GM12891 (cell line): ENCODE results near the gene SHFL.

Experiments
- DNase-seq: peaks from one replicate; pipeline ENCODE4 v3.0.0; 2011; ENCODE audit warnings: low spot score; ENCODE audit not compliant: insufficient read length
- FAIRE-seq: peaks from 2 replicates; lab custom pipeline; 2011; peaks lifted over from hg19 to GRCh38; lab: Jason Lieb, UNC
- PAX5 ChIP-seq: IDR thresholded peaks from 2 replicates; pipeline ENCODE4 v1.6.1; 2011; ENCODE audit warnings: low read length, moderate library complexity, mild to moderate bottlenecking; ENCODE audit not compliant: insufficient read depth, severe bottlenecking
- POLR2A ChIP-seq: IDR thresholded peaks from 2 replicates; pipeline ENCODE4 v1.6.1; 2011; ENCODE audit warnings: low read depth, low read length, control low read depth
- POLR2AphosphoS5 ChIP-seq: IDR thresholded peaks from 2 replicates; pipeline ENCODE4 v1.6.1; 2011; ENCODE audit warnings: low read depth, low read length, control low read depth
- POU2F2 ChIP-seq: IDR thresholded peaks from 2 replicates; pipeline ENCODE4 v1.6.1; 2011; ENCODE audit warnings: low read depth, mild to moderate bottlenecking, control low read depth, low read length, moderate library complexity
- SPI1 ChIP-seq: IDR thresholded peaks from 2 replicates; pipeline ENCODE4 v1.6.1; 2011; ENCODE audit warnings: low read depth, low read length, control low read depth
- TAF1 ChIP-seq: IDR thresholded peaks from 2 replicates; pipeline ENCODE4 v1.6.1; 2011; ENCODE audit warnings: low read depth, low read length, control low read depth

The SHFL gene

GRCh38 chr19:10120538-10121189, 34.5 kb downstream of the SHFL start:
- DNase-seq (no peak), FAIRE-seq (no peak)
- TF ChIP-seq TAF1 (no peak), POU2F2 (no peak), POLR2AphosphoS5 (no peak), SPI1 (no peak)

- FAIRE-seq, result no peak
- DNase-seq, result no peak
- TF ChIP-seq TAF1, result no peak
- no peak for TF ChIP-seq POLR2AphosphoS5
- TF ChIP-seq SPI1, result no peak
These were observed 35.9 kb downstream of the SHFL start for GRCh38 chr19:10122045-10122444.

GRCh38 chr19:10124429-10124828, 38.3 kb downstream of the SHFL start:
- no peak for DNase-seq
- no peak for FAIRE-seq
- TF ChIP-seq SPI1 (no peak), POLR2A (no peak), TAF1 (no peak)

GRCh38 chr19:10126213-10126639, 40.1 kb downstream of the SHFL start:
- TF ChIP-seq POU2F2 (no peak), SPI1 (0 out of 2 replicates have a peak, but pooled peaks have one; percentile 1)
- no peak for DNase-seq
- FAIRE-seq, result no peak

- no peak for TF ChIP-seq SPI1
- no peak for TF ChIP-seq POU2F2
- TF ChIP-seq TAF1, result no peak
- no peak for TF ChIP-seq POLR2A
- no peak for TF ChIP-seq POLR2AphosphoS5
- TF ChIP-seq PAX5, result no peak
- no peak for FAIRE-seq
- DNase-seq, result no peak
These were observed 46.8 kb downstream of the SHFL start for GRCh38 chr19:10132905-10133304.

- FAIRE-seq (no peak), DNase-seq (no peak)
- TF ChIP-seq TAF1 (no peak), POU2F2 (no peak), SPI1 (no peak), POLR2A (no peak), POLR2AphosphoS5 (no peak), PAX5 (no peak)
These were observed 47.5 kb downstream of the SHFL start for GRCh38 chr19:10133596-10133995.

- DNase-seq (no peak), FAIRE-seq (no peak)
- TF ChIP-seq SPI1 (no peak), TAF1 (no peak), POLR2A (no peak), PAX5 (no peak), POU2F2 (no peak), POLR2AphosphoS5 (no peak)
These were observed 47.9 kb downstream of the SHFL start for GRCh38 chr19:10134040-10134439.

- TF ChIP-seq POLR2AphosphoS5, result no peak
- no peak for TF ChIP-seq POLR2A
- no peak for TF ChIP-seq POU2F2
- no peak for TF ChIP-seq TAF1
- TF ChIP-seq SPI1, result no peak
- TF ChIP-seq PAX5, result no peak
- FAIRE-seq, result no peak
- no peak for DNase-seq
These were observed 49.6 kb downstream of the SHFL start for GRCh38 chr19:10135551-10136334.

- TF ChIP-seq POU2F2 (no peak), PAX5 (no peak), POLR2AphosphoS5 (no peak), TAF1 (no peak), POLR2A (no peak), SPI1 (no peak)
- DNase-seq (no peak), FAIRE-seq (no peak)
These were observed 50.8 kb downstream of the SHFL start for GRCh38 chr19:10136936-10137335.
